NCI-H128 (cell line): Measurements from ENCODE around the gene OXCT1.
"Not testable (repeated sequence)": the region's sequence is repeated elsewhere in the genome, so short reads cannot be mapped to it uniquely, and the experiment has no call there.

ENCODE experiments used
- DNase-seq: peaks from one replicate; lab custom pipeline; 2025; ENCODE audit not compliant: unreplicated experiment; lab: John Stamatoyannopoulos, UW

OXCT1 gene

DNA sequence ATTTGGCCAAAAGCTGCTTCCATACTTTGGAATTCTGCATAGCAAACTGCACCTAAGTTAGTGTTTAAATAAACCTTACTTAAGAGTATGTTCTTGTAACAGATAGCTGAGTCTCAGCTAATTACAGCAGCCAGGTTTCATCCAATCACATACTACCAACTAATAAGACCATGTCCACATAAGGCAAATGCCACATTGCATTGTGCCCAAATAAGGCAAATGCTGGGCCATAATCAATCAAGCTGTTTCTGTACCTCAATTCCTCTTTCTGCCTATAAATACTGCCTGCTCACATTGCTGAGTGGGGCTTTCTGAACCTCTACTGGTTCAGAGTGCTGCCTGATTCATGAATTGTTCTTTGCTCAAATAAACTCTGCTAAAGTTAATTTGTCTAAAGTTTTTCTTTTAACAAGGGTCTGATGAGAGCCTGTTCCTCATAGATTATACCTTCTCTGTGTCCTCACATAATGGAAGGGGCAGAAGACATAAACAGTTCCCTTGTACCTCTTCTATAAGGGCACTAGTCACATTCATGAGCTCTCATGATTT is 4.4 kb upstream of the OXCT1 start:
- DNase-seq = no peak

DNA sequence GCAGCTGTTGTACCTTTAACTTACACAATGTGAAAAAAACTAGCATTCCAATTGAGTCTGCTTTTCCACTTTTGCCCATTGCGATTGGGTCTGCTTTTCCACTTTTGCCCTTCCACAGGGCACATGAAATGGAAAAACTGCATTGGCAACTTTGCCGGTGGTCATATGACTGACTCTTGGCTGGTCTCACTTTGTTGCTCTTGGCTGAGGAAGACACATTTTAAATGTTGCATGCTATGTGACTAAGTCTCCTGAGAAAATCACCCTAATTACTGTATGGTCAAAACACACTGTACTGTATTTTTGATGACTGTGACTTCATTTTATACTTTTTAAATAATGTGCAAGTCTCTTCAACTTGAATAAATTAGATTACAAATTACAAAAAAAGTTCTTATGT is 1.6 kb upstream of the OXCT1 start:
- DNase-seq = no peak

GRCh38 chr5:41870627-41871048 is 413 bp upstream of the OXCT1 start:
- no peak for DNase-seq

- DNase-seq = no peak
Measured at GRCh38 chr5:41869151-41869723, 988 bp downstream of the OXCT1 start.

DNA sequence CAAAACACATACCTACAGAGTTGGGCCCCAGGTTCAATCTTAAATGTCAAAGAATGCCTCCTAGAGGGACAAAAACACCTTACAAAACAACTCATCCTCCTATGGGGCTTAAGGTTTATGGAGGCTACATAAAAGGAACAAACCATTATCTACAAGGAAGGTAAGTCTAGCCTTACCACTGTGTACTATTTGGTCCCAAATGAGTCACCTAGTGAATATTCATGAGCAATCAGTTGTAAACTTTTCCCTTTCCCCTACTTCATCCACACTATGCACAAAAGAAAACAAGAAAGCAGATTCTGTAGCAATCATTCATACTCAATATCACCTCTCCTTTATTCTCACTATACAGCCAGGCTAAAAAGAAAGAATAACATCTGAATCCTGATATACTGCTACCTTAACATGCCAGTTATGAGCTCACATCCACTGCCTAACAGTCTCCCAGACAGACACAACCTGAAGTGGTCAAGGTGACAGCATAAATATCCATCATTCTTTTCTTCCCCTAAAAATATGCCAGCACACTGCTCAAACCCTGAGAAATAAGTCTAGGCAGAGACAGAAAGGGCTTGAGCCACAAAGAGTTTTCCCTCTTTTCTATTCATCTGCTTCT is 6.2 kb downstream of the OXCT1 start:
- no peak for DNase-seq

DNA sequence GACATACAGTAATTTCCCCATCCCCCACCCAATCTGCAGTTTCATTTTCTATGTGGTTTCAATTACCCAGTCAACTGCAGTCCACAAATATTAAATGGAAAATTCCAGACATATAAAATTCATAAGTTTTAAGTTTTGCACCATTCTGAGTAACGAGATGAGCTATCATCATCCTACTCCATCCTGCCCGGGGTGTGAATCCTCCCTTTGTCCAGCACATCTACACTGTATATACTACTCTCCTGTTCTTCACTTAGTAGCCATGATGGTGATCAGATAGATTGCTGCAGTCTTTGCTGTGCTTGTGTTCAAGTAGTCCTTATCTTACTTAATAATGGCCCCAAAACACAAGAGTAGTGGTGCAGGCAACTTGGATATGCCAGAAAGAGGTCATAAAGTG is 11.3 kb downstream of the OXCT1 start:
- DNase-seq = no peak

DNA sequence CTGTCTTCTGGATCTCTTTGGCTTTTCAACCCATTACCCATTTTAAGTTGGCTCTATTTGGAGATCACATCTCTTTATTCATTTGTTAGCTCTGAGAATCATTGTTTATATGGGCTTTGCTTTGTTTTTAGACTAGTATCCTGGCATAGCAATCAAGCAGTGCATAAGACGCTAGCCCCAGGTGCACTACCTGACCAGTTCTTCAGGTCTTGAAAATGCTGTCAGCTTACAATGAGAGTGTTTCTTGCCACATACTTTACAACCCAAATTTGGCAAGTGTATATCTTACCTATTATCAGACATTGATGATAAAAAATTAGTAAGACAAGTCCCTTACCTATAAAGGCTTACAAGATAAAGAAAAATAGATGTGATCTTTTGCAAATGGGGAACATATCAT is 12.2 kb downstream of the OXCT1 start:
- no peak for DNase-seq

DNA sequence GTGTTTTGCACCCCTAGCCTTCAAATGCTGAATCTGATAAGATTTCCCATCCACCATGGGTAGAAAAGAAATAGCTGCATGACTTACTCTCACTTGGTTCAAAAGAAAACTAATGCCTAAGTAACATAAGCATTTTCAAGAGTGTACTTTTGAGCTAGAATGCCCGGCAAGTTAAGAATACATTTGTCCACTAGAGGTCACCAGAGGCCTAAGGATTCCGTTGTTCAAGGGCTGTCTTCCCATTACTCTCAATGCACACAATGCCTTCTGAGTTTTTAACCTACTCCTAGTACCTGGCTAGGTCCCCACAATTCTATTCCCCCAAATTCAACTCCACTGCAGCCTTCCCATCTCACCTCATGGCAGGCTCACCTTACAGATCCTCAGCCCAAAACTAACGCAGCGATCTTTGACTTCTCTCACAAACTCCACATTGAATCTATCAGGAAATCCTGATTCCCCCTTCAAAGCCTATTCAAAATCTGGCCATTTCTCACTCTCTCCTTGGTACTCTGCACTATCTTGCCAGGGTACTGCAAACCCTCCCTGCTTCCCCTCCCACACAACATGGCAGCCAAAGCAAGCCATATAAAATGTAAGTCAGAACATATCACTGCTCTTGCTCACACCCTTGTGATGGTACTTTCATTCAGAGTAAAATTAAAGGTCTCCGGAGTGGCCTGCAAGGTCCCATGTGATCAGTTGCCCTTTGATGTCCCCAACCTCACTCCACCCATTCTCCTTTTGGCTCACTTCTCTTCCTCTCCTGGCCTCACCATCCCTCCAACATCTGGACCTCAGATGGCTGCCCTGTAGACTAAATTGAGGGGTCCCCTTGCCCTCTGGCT is 13.4 kb downstream of the OXCT1 start:
- DNase-seq = peak; percentile 81

- no peak for DNase-seq
Measured at GRCh38 chr5:41852293-41852692, 17.9 kb downstream of the OXCT1 start.

- no peak for DNase-seq
Measured at GRCh38 chr5:41851116-41851515, 19.1 kb downstream of the OXCT1 start.

DNA sequence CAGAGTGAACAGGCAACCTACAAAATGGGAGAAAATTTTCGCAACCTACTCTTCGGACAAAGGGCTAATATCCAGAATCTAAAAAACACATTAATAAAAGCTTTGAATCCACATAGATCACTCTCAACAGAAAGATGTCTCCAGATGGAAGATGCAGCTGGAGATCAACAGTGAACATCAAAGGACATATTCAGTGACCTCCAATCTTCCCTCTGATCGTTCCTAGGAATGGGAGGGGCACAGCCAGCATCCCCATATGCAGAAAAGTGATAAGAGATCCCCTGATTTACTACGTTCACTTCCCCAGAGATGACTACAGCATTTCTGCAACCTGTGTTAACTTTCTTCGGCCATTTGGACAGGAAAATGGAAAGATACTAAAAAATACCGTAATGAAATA is 21.2 kb downstream of the OXCT1 start:
- no peak for DNase-seq

GRCh38 chr5:41845751-41846150 is 24.5 kb downstream of the OXCT1 start:
- not testable (repeated sequence) for DNase-seq

DNA sequence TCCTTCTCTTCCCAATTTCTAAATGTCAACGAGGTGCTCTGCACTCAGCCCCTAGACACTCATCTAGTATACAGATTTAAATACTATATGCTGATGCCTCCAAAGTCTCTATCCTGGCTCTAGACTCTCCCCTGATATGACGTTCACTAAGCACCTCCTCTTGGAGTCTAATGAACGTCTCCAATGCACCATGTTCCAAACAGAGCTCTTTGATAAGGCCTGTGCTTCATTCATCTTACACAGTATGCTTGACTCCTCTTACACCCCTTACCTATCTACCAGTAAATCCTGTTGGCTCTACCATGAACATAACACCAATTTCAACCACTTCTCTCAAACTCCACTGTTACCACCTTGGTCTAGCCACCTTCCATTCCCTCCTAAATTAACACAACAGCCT is 25.7 kb downstream of the OXCT1 start:
- DNase-seq = no peak

- no peak for DNase-seq
Measured at GRCh38 chr5:41843456-41844370, 26.5 kb downstream of the OXCT1 start.

- no peak for DNase-seq
Measured at GRCh38 chr5:41842777-41843176, 27.4 kb downstream of the OXCT1 start.

GRCh38 chr5:41841325-41841724 is 28.9 kb downstream of the OXCT1 start:
- DNase-seq = no peak

- no peak for DNase-seq
Measured at GRCh38 chr5:41840251-41840650, 30.0 kb downstream of the OXCT1 start.

GRCh38 chr5:41837793-41838192 is 32.4 kb downstream of the OXCT1 start:
- no peak for DNase-seq

DNA sequence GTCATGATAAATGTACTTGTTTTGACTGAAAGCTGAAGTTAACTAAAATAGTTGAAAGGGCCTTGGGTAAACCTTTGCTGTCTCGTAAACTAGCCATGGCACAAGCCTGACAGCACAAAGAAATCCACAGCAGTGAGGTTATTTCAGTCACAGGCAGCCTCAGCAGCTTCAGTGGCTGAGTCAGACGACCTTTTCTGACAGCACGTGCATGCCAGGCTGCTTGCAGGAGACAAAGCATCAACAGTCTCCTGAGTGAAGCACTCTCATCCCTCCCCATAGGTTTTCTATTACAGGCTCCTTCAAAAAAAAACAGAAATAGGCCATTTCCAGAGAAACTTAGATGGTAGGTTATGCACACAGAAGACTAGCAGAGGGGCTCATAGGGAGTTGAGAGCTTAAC is 34.6 kb downstream of the OXCT1 start:
- DNase-seq = peak; percentile 3

- DNase-seq = no peak
Measured at GRCh38 chr5:41834506-41834905, 35.7 kb downstream of the OXCT1 start.

DNA sequence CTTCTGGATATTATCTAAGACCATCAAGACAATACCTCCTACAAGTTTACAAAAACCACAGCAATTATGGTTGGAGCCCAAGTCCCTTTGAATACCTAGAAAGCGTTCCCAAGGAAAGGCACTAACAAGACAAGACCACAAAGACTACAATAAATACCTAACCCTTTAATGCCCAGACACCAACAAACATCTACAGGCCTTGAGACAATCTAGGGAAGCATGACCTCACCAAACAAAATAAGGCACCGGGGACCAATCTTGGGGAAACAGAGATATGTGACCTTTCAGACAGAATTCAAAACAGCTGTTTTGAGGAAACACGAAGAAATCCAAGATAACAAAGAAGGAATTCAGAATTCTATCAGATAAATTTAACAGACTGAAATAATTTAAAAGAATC is 37.8 kb downstream of the OXCT1 start:
- DNase-seq = no peak
